Activated naive CD8-positive, alpha-beta T cell treated with anti-CD3 and anti-CD28 coated beads, Interleukin-2, amount 50 U/mL, for 24 hours (primary cell): Measurements from ENCODE around the gene DRC3.
"Not testable (repeated sequence)": the region's sequence is repeated elsewhere in the genome, so short reads cannot be mapped to it uniquely, and the experiment has no call there.

Experiments used
- ATAC-seq: fragments of 150-1000 bp; cut with Tn5 transposase; one replicate; pipeline ENCODE4 v1.10.0; 2021
- DNase-seq: peaks from one replicate; pipeline ENCODE4 v3.0.0; 2021
- H3K27ac Mint-ChIP-seq: one replicate; pipeline ENCODE4 v1.8.0; 2021; ENCODE audit warnings: mild to moderate bottlenecking, mixed read lengths
- H3K27me3 Mint-ChIP-seq: one replicate; pipeline ENCODE4 v1.8.0; 2021; ENCODE audit warnings: mixed read lengths
- H3K36me3 Mint-ChIP-seq: one replicate; pipeline ENCODE4 v1.8.0; 2021; ENCODE audit warnings: low read depth, mixed read lengths
- H3K4me1 Mint-ChIP-seq: one replicate; pipeline ENCODE4 v1.8.0; 2021; ENCODE audit warnings: mixed read lengths
- H3K4me3 Mint-ChIP-seq: one replicate; pipeline ENCODE4 v1.8.0; 2021; ENCODE audit warnings: mild to moderate bottlenecking, moderate library complexity, mixed read lengths
- H3K9me3 Mint-ChIP-seq: one replicate; pipeline ENCODE4 v1.8.0; 2021; ENCODE audit warnings: mixed read lengths

Gene DRC3

GRCh38 chr17:17935321-17936271 lies 37.1 kb upstream of the DRC3 start:
- no peaks in the 10 kb centered on the region for H3K9me3 Mint-ChIP-seq
- H3K36me3 Mint-ChIP-seq, result no peaks in the 10 kb centered on the region
- H3K4me1 Mint-ChIP-seq, result peaks cover 31% of the 10 kb centered on the region
- H3K4me3 Mint-ChIP-seq, result no peak overlapping the region
- no peak overlapping the region for H3K27ac Mint-ChIP-seq
- H3K27me3 Mint-ChIP-seq, result no peaks in the 10 kb centered on the region
- ATAC-seq (no peak), DNase-seq (no peak)

GRCh38 chr17:17937201-17937853 lies 35.3 kb upstream of the DRC3 start:
- DNase-seq, result no peak
- no peak overlapping the region for H3K27ac Mint-ChIP-seq
- H3K4me1 Mint-ChIP-seq, result peaks cover 31% of the 10 kb centered on the region

GRCh38 chr17:17937958-17938357 lies 34.7 kb upstream of the DRC3 start:
- Mint-ChIP-seq H3K27ac (no peak overlapping the region), H3K4me1 (peaks cover 31% of the 10 kb centered on the region), H3K27me3 (no peaks in the 10 kb centered on the region), H3K4me3 (no peak overlapping the region), H3K9me3 (no peaks in the 10 kb centered on the region), H3K36me3 (no peaks in the 10 kb centered on the region)
- ATAC-seq, result no peak
- no peak for DNase-seq

More at GRCh38 chr17:17937201-17937853, 35.3 kb upstream of the DRC3 start:
- H3K36me3 Mint-ChIP-seq, result no peaks in the 10 kb centered on the region
- H3K27me3 Mint-ChIP-seq, result no peaks in the 10 kb centered on the region
- H3K4me3 Mint-ChIP-seq, result no peak overlapping the region
- no peak for ATAC-seq
- H3K9me3 Mint-ChIP-seq, result no peaks in the 10 kb centered on the region

- no peak for ATAC-seq
- H3K36me3 Mint-ChIP-seq, result no peaks in the 10 kb centered on the region
- no peak for DNase-seq
- H3K4me1 Mint-ChIP-seq, result peaks cover 36% of the 10 kb centered on the region
- H3K4me3 Mint-ChIP-seq, result no peak overlapping the region
- H3K27ac Mint-ChIP-seq, result no peak overlapping the region
- H3K9me3 Mint-ChIP-seq, result no peaks in the 10 kb centered on the region
- H3K27me3 Mint-ChIP-seq, result no peaks in the 10 kb centered on the region
Observed at GRCh38 chr17:17938388-17939107, 34.1 kb upstream of the DRC3 start.

GRCh38 chr17:17939941-17940340 lies 32.7 kb upstream of the DRC3 start:
- H3K9me3 Mint-ChIP-seq, H3K36me3 Mint-ChIP-seq, DNase-seq, H3K27me3 Mint-ChIP-seq, H3K4me3 Mint-ChIP-seq, H3K27ac Mint-ChIP-seq, ATAC-seq: not testable (repeated sequence)
- peaks cover 28% of the 10 kb centered on the region for H3K4me1 Mint-ChIP-seq

GRCh38 chr17:17940441-17940911 lies 32.2 kb upstream of the DRC3 start:
- H3K4me1 Mint-ChIP-seq, result peaks cover 24% of the 10 kb centered on the region
- H3K27me3 Mint-ChIP-seq, result no peaks in the 10 kb centered on the region
- no peaks in the 10 kb centered on the region for H3K9me3 Mint-ChIP-seq
- H3K27ac Mint-ChIP-seq, result no peak overlapping the region
- no peaks in the 10 kb centered on the region for H3K36me3 Mint-ChIP-seq
- ATAC-seq (no peak), DNase-seq (no peak)
- no peak overlapping the region for H3K4me3 Mint-ChIP-seq

GRCh38 chr17:17941015-17941414 lies 31.6 kb upstream of the DRC3 start:
- H3K36me3 Mint-ChIP-seq, result no peaks in the 10 kb centered on the region
- no peak overlapping the region for H3K4me3 Mint-ChIP-seq
- peaks cover 19% of the 10 kb centered on the region for H3K4me1 Mint-ChIP-seq
- ATAC-seq (no peak), DNase-seq (no peak)
- H3K27me3 Mint-ChIP-seq, result no peaks in the 10 kb centered on the region
- H3K9me3 Mint-ChIP-seq, result no peaks in the 10 kb centered on the region
- H3K27ac Mint-ChIP-seq, result no peak overlapping the region

- H3K27me3 Mint-ChIP-seq, result no peaks in the 10 kb centered on the region
- no peak overlapping the region for H3K27ac Mint-ChIP-seq
- ATAC-seq (no peak), DNase-seq (no peak)
- no peaks in the 10 kb centered on the region for H3K36me3 Mint-ChIP-seq
- no peak overlapping the region for H3K4me3 Mint-ChIP-seq
- no peaks in the 10 kb centered on the region for H3K9me3 Mint-ChIP-seq
- H3K4me1 Mint-ChIP-seq, result peaks cover 15% of the 10 kb centered on the region
Observed at GRCh38 chr17:17942846-17943245, 29.8 kb upstream of the DRC3 start.

GRCh38 chr17:17943281-17943984 lies 29.2 kb upstream of the DRC3 start:
- Mint-ChIP-seq H3K36me3 (no peaks in the 10 kb centered on the region), H3K4me3 (no peak overlapping the region), H3K27ac (no peak overlapping the region), H3K4me1 (peaks cover 20% of the 10 kb centered on the region), H3K27me3 (no peaks in the 10 kb centered on the region), H3K9me3 (no peaks in the 10 kb centered on the region)
- ATAC-seq, result no peak
- no peak for DNase-seq

- no peak for DNase-seq
- peaks cover 20% of the 10 kb centered on the region for H3K4me1 Mint-ChIP-seq
- H3K9me3 Mint-ChIP-seq, result no peaks in the 10 kb centered on the region
- H3K36me3 Mint-ChIP-seq, result no peaks in the 10 kb centered on the region
- H3K4me3 Mint-ChIP-seq, result no peak overlapping the region
- H3K27ac Mint-ChIP-seq, result no peak overlapping the region
- no peak for ATAC-seq
- no peaks in the 10 kb centered on the region for H3K27me3 Mint-ChIP-seq
Observed at GRCh38 chr17:17944242-17944641, 28.4 kb upstream of the DRC3 start.

GRCh38 chr17:17944743-17945142 lies 27.9 kb upstream of the DRC3 start:
- Mint-ChIP-seq H3K4me3 (no peak overlapping the region), H3K36me3 (no peaks in the 10 kb centered on the region), H3K27ac (no peak overlapping the region), H3K4me1 (peaks cover 22% of the 10 kb centered on the region), H3K27me3 (no peaks in the 10 kb centered on the region), H3K9me3 (no peaks in the 10 kb centered on the region)
- ATAC-seq (no peak), DNase-seq (no peak)

- no peaks in the 10 kb centered on the region for H3K36me3 Mint-ChIP-seq
- H3K27ac Mint-ChIP-seq, result no peak overlapping the region
- DNase-seq (no peak), ATAC-seq (no peak)
- H3K4me3 Mint-ChIP-seq, result no peak overlapping the region
- no peaks in the 10 kb centered on the region for H3K27me3 Mint-ChIP-seq
- H3K9me3 Mint-ChIP-seq, result no peaks in the 10 kb centered on the region
- peaks cover 22% of the 10 kb centered on the region for H3K4me1 Mint-ChIP-seq
Observed at GRCh38 chr17:17946093-17946492, 26.6 kb upstream of the DRC3 start.

- DNase-seq, result no peak
- Mint-ChIP-seq H3K36me3 (no peaks in the 10 kb centered on the region), H3K9me3 (no peaks in the 10 kb centered on the region), H3K4me1 (peaks cover 22% of the 10 kb centered on the region), H3K27ac (no peak overlapping the region), H3K27me3 (no peaks in the 10 kb centered on the region), H3K4me3 (no peak overlapping the region)
- ATAC-seq, result no peak
Observed at GRCh38 chr17:17947309-17947708, 25.4 kb upstream of the DRC3 start.

- no peak overlapping the region for H3K4me3 Mint-ChIP-seq
- no peak for DNase-seq
- H3K9me3 Mint-ChIP-seq, result no peaks in the 10 kb centered on the region
- no peak overlapping the region for H3K27ac Mint-ChIP-seq
- no peak for ATAC-seq
- H3K36me3 Mint-ChIP-seq, result no peaks in the 10 kb centered on the region
- no peaks in the 10 kb centered on the region for H3K27me3 Mint-ChIP-seq
- H3K4me1 Mint-ChIP-seq, result peaks cover 22% of the 10 kb centered on the region
Observed at GRCh38 chr17:17947966-17948365, 24.7 kb upstream of the DRC3 start.
